ENCODE results near the gene TPX2.

GRCh38 chr20:31819083-31819784, 80.1 kb downstream of the TPX2 start, which contains the start of gene MYLK2:
- TF ChIP-seq CTCF (IDR thresholded peaks at IDR 0.05; ENCODE audit: insufficient read depth, low read length, poor library complexity, severe bottlenecking) (no peak), EZH2phosphoT487 (conservative IDR thresholded peaks at IDR 0.05; ENCODE audit: low read length) (no peak)
